Calu3 (cell line): ENCODE results near the gene ARHGAP22. TPM values are rescaled to one million over a fixed set of nuclear protein-coding genes. Genes with fewer than 3 reads are reported as not detected.

Source experiments
- BruUV-seq: library from RNA; stranded (reverse); fragments of 400-500 nt; replicated peaks from 2 replicates; lab custom pipeline; 2021; lab: Mats Ljungman, UMichigan
- CTCF ChIA-PET: fragments of 300-600 bp; sonication (Branson Sonifier 250); formaldehyde crosslinking; loops from one replicate; lab custom pipeline; 2022; ENCODE audit warnings: antibody characterized with exemption; lab: Charles Lee
- DNase-seq: peaks from one replicate; pipeline ENCODE4 v3.0.0; 2022
- H3K27ac Mint-ChIP-seq: one replicate; pipeline ENCODE4 v1.8.0; 2022; ENCODE audit warnings: mixed read lengths; ENCODE audit not compliant: unreplicated experiment
- H3K27me3 Mint-ChIP-seq: one replicate; pipeline ENCODE4 v1.8.0; 2022; ENCODE audit warnings: mixed read lengths; ENCODE audit not compliant: unreplicated experiment
- H3K36me3 Mint-ChIP-seq: one replicate; pipeline ENCODE4 v1.8.0; 2022; ENCODE audit warnings: mild to moderate bottlenecking, moderate library complexity, mixed read lengths; ENCODE audit not compliant: insufficient read depth, unreplicated experiment
- H3K4me1 Mint-ChIP-seq: one replicate; pipeline ENCODE4 v1.8.0; 2022; ENCODE audit warnings: mild to moderate bottlenecking, low read depth, mixed read lengths; ENCODE audit not compliant: unreplicated experiment
- H3K4me3 Mint-ChIP-seq: one replicate; pipeline ENCODE4 v1.8.0; 2022; ENCODE audit warnings: mild to moderate bottlenecking, low read depth, moderate library complexity, mixed read lengths; ENCODE audit not compliant: unreplicated experiment
- H3K9me3 Mint-ChIP-seq: one replicate; pipeline ENCODE4 v1.8.0; 2022; ENCODE audit warnings: low read depth, mixed read lengths; ENCODE audit not compliant: unreplicated experiment
- CTCF ChIP-seq: fragments of 200-600 bp; IDR thresholded peaks from one replicate; pipeline ENCODE4 v1.8.0; 2022; ENCODE audit warnings: antibody characterized with exemption; ENCODE audit not compliant: unreplicated experiment
- intact Hi-C: fragments of 100-400 bp; cut with micrococcal nuclease; formaldehyde crosslinking; loops from one replicate; pipeline ENCODE4 v1.10.0; 2022; ENCODE audit not compliant: unreplicated experiment
- total RNA-seq: library from RNA; stranded (reverse); gene quantifications from 2 replicates; pipeline ENCODE4 v1.2.3, GENCODE V29; 2022

ARHGAP22 gene
- total RNA-seq, 1 experiment from 2014 or later = 1.0 TPM

GRCh38 chr10:48567346-48567745, 37.5 kb downstream of the ARHGAP22 start:
- Mint-ChIP-seq H3K36me3 (no peaks in the 10 kb centered on the region), H3K4me3 (no peak overlapping the region), H3K9me3 (no peaks in the 10 kb centered on the region), H3K27ac (no peak overlapping the region), H3K27me3 (peaks cover 61% of the 10 kb centered on the region), H3K4me1 (no peaks in the 10 kb centered on the region)
- BruUV-seq = no TSS peak
- DNase-seq = no peak
- TF ChIP-seq CTCF = no peak
- intact Hi-C loops = no loop called here
- CTCF ChIA-PET = no interaction called here

- CTCF ChIA-PET = no interaction called here
- H3K4me3 Mint-ChIP-seq = no peak overlapping the region
- no peaks in the 10 kb centered on the region for H3K9me3 Mint-ChIP-seq
- intact Hi-C loops = no loop called here
- no TSS peak for BruUV-seq
- no peak for TF ChIP-seq CTCF
- peaks cover 35% of the 10 kb centered on the region for H3K27me3 Mint-ChIP-seq
- H3K36me3 Mint-ChIP-seq = no peaks in the 10 kb centered on the region
- H3K4me1 Mint-ChIP-seq = no peaks in the 10 kb centered on the region
- DNase-seq = no peak
- H3K27ac Mint-ChIP-seq = no peak overlapping the region
Measured at GRCh38 chr10:48564466-48565160, 40.3 kb downstream of the ARHGAP22 start.

GRCh38 chr10:48557511-48558123, 47.3 kb downstream of the ARHGAP22 start:
- intact Hi-C loops = no loop called here
- DNase-seq = no peak
- H3K4me3 Mint-ChIP-seq = no peak overlapping the region
- no peaks in the 10 kb centered on the region for H3K36me3 Mint-ChIP-seq
- no TSS peak for BruUV-seq
- TF ChIP-seq CTCF = no peak
- no peaks in the 10 kb centered on the region for H3K4me1 Mint-ChIP-seq
- H3K27me3 Mint-ChIP-seq = peaks cover 23% of the 10 kb centered on the region
- no peak overlapping the region for H3K27ac Mint-ChIP-seq
- CTCF ChIA-PET = no interaction called here
- no peaks in the 10 kb centered on the region for H3K9me3 Mint-ChIP-seq

- intact Hi-C loops = no loop called here
- Mint-ChIP-seq H3K27ac (no peak overlapping the region), H3K4me1 (no peaks in the 10 kb centered on the region), H3K9me3 (no peaks in the 10 kb centered on the region), H3K36me3 (no peaks in the 10 kb centered on the region), H3K4me3 (no peak overlapping the region), H3K27me3 (peaks cover 23% of the 10 kb centered on the region)
- DNase-seq = no peak
- CTCF ChIA-PET = interaction anchor here (0.5 kb wide), 1 partner anchor 48 kb away, joined by 3 read pairs; the partner anchor contains the start of gene ARHGAP22
- no peak for TF ChIP-seq CTCF
- BruUV-seq = no TSS peak
Measured at GRCh38 chr10:48556713-48557112, 48.2 kb downstream of the ARHGAP22 start.
